Keratinocyte (primary cell): ENCODE results near the gene UBAC2.

Experiments used
- EZH2 ChIP-seq: IDR thresholded peaks from one replicate; pipeline ENCODE4 v1.6.1; 2012; ENCODE audit warnings: inconsistent platforms, mild to moderate bottlenecking, low read length, moderate library complexity
- TF ChIP-seq, protein P1 (sequence below), 3 experiments: IDR thresholded peaks in 1 of 3; conservative IDR thresholded peaks in 1 of 3; optimal IDR thresholded peaks in 1 of 3; 2 replicates in 2 of 3; 3 replicates in 1 of 3; pipeline versions ENCODE3 to v1.5.1; 2011; ENCODE audit warnings: low read length in 3 of 3, mild to moderate bottlenecking in 3 of 3, moderate library complexity in 2 of 3, control low read depth in 1 of 3, inconsistent platforms in 1 of 3; ENCODE audit not compliant: insufficient read depth in 2 of 3; ENCODE audit errors: extremely low read depth in 1 of 3

DNA sequence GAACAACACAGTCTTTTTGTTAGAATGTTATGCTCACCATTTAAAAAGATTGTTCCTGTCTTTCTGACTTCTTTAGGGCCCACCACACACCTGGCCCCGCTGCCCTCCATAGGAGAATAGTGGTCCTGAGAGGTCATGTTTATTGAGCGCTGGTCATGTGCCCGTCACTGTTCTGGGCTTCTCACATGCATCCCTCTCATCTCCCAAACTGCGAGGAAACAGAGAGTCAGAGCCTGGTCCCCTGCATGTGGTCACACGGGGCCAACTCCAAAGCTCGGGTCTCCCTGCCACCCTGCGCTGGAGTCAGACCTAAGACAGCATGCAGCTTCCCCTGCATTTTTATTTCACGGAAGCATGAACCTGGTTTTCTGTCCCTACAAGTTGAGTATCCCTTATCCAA lies 177.0 kb downstream of the UBAC2 start:
- TF ChIP-seq, protein P1, sequence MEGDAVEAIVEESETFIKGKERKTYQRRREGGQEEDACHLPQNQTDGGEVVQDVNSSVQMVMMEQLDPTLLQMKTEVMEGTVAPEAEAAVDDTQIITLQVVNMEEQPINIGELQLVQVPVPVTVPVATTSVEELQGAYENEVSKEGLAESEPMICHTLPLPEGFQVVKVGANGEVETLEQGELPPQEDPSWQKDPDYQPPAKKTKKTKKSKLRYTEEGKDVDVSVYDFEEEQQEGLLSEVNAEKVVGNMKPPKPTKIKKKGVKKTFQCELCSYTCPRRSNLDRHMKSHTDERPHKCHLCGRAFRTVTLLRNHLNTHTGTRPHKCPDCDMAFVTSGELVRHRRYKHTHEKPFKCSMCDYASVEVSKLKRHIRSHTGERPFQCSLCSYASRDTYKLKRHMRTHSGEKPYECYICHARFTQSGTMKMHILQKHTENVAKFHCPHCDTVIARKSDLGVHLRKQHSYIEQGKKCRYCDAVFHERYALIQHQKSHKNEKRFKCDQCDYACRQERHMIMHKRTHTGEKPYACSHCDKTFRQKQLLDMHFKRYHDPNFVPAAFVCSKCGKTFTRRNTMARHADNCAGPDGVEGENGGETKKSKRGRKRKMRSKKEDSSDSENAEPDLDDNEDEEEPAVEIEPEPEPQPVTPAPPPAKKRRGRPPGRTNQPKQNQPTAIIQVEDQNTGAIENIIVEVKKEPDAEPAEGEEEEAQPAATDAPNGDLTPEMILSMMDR (optimal IDR thresholded peaks at IDR 0.05 in 1 of 3, IDR thresholded peaks at IDR 0.05 in 1 of 3, conservative IDR thresholded peaks at IDR 0.05 in 1 of 3; ENCODE audit: extremely low read depth in 1 of 3, insufficient read depth in 2 of 3, low read length in 3 of 3), result no peak
- TF ChIP-seq EZH2, result no peak
